Activated naive CD4-positive, alpha-beta T cell treated with Interleukin-2 at 50 U/mL for 16 hours (primary cell): ENCODE measurements around the gene UIMC1.
A peak's percentile ranks its signal among the peaks of the same experiment; 100 is the strongest.
"Not testable (repeated sequence)": the region's sequence is repeated elsewhere in the genome, so short reads cannot be mapped to it uniquely, and the experiment has no call there.

Experiments
- DNase-seq: peaks from one replicate; pipeline ENCODE4 v3.0.0-alpha.2; 2020

UIMC1 gene

GRCh38 chr5:177005619-177006264, 837 bp downstream of the UIMC1 start:
- DNase-seq, result peak; percentile 76

- DNase-seq, result no peak
Observed at GRCh38 chr5:177004961-177005360, 1.6 kb downstream of the UIMC1 start.

GRCh38 chr5:177003649-177004048, 2.9 kb downstream of the UIMC1 start:
- DNase-seq, result no peak

GRCh38 chr5:176999526-176999925, 7.1 kb downstream of the UIMC1 start:
- not testable (repeated sequence) for DNase-seq

- DNase-seq, result no peak
Observed at GRCh38 chr5:176998828-176999227, 7.8 kb downstream of the UIMC1 start.

- no peak for DNase-seq
Observed at GRCh38 chr5:176996780-176997179, 9.8 kb downstream of the UIMC1 start.

GRCh38 chr5:176995896-176996767, 10.4 kb downstream of the UIMC1 start:
- no peak for DNase-seq

- DNase-seq, result no peak
Observed at GRCh38 chr5:176995122-176995490, 11.5 kb downstream of the UIMC1 start.

GRCh38 chr5:176994460-176995121, 12.0 kb downstream of the UIMC1 start:
- no peak for DNase-seq

GRCh38 chr5:176993081-176993480, 13.5 kb downstream of the UIMC1 start:
- not testable (repeated sequence) for DNase-seq

GRCh38 chr5:176987583-176987982, 19.0 kb downstream of the UIMC1 start:
- no peak for DNase-seq

- no peak for DNase-seq
Observed at GRCh38 chr5:176986280-176986679, 20.3 kb downstream of the UIMC1 start.

GRCh38 chr5:176985516-176985915, 21.1 kb downstream of the UIMC1 start:
- DNase-seq, result peak; percentile 18

- not testable (repeated sequence) for DNase-seq
Observed at GRCh38 chr5:176984176-176984575, 22.4 kb downstream of the UIMC1 start.

GRCh38 chr5:176983593-176983992, 23.0 kb downstream of the UIMC1 start:
- DNase-seq, result not testable (repeated sequence)

- DNase-seq, result not testable (repeated sequence)
Observed at GRCh38 chr5:176983112-176983511, 23.5 kb downstream of the UIMC1 start.

- DNase-seq, result no peak
Observed at GRCh38 chr5:176980818-176981217, 25.8 kb downstream of the UIMC1 start.

- DNase-seq, result no peak
Observed at GRCh38 chr5:176979669-176980068, 26.9 kb downstream of the UIMC1 start.

- no peak for DNase-seq
Observed at GRCh38 chr5:176965633-176966032, 40.9 kb downstream of the UIMC1 start.

GRCh38 chr5:176959051-176959450, 47.5 kb downstream of the UIMC1 start:
- no peak for DNase-seq

GRCh38 chr5:176956756-176957155, 49.8 kb downstream of the UIMC1 start:
- DNase-seq, result no peak

- no peak for DNase-seq
Observed at GRCh38 chr5:176955895-176956294, 50.7 kb downstream of the UIMC1 start.

- no peak for DNase-seq
Observed at GRCh38 chr5:176954050-176954449, 52.5 kb downstream of the UIMC1 start.
